Transverse colon (tissue), 4 donors: ENCODE results near the gene TCL1B.

ENCODE experiments used
- CTCF ChIP-seq, 5 experiments: fragments of 200-600 bp in 3 of 5; fragments of 450-650 bp in 2 of 5; sonication (generic) in 3 of 5; IDR thresholded peaks; 1 replicate in 2 of 5; 2 replicates in 3 of 5; pipeline ENCODE4 v1.5.1; 2016 to 2017; ENCODE audit warnings: antibody characterized with exemption in 5 of 5, inconsistent platforms in 3 of 5, mild to moderate bottlenecking in 2 of 5, moderate library complexity in 1 of 5
- POLR2A ChIP-seq: fragments of 450-650 bp; IDR thresholded peaks from one replicate; pipeline ENCODE4 v1.6.1; 2016; ENCODE audit warnings: antibody characterized with exemption, mild to moderate bottlenecking, moderate library complexity
- POLR2AphosphoS5 ChIP-seq, 3 donors: sonication (generic); formaldehyde crosslinking; IDR thresholded peaks; one replicate each; pipeline ENCODE4 v1.6.1; 2016; ENCODE audit warnings: antibody characterized with exemption in 3 of 3

- TF ChIP-seq POLR2AphosphoS5 (IDR thresholded peaks at IDR 0.05): no peak
- TF ChIP-seq POLR2A: no peak
- TF ChIP-seq CTCF (IDR thresholded peaks at IDR 0.05): no peak
These were observed 30.8 kb upstream of the TCL1B start for GRCh38 chr14:95655461-95655860.
